Measurements from ENCODE around the gene MATN1. TPM values are rescaled to one million over a fixed set of nuclear protein-coding genes. Genes with fewer than 3 reads are reported as not detected.

MATN1 gene
- total and polyA plus RNA-seq, 5 donors from 2014 or later = 1.9 TPM; not detected in 4

GRCh38 chr1:30742300-30742962 lies 19.0 kb upstream of the MATN1 start:
- Mint-ChIP-seq H3K27ac (peak overlapping the region; percentile 82 to 97 (median 95)), H3K27me3 (peaks cover 5% of the 10 kb centered on the region), H3K4me1 (peaks cover 7 to 92% (median 60%) of the 10 kb centered on the region in 4 donors), H3K9me3 (no peaks in the 10 kb centered on the region), H3K4me3 (peak overlapping the region; percentile 21 to 99 (median 60)), H3K36me3 (peaks cover 50% of the 10 kb centered on the region)
- H3K4me3 ChIP-seq (ENCODE audit: low read depth, low read length) = peak overlapping the region; percentile 29
- no peak for DNase-seq
- H3K9me3 ChIP-seq (ENCODE audit: control insufficient read depth in 2 of 2, low read length in 2 of 2) = no peaks in the 10 kb centered on the region
- H3K27me3 ChIP-seq (ENCODE audit: control insufficient read depth, insufficient read depth, low read length) = no peaks in the 10 kb centered on the region
- peaks cover 56% of the 10 kb centered on the region for H3K36me3 ChIP-seq (ENCODE audit: control insufficient read depth, insufficient read depth, low read length)
- H3K4me1 ChIP-seq (ENCODE audit: control insufficient read depth, insufficient read depth, low read length, poor library complexity, severe bottlenecking) = peaks cover 81% of the 10 kb centered on the region
- peak overlapping the region; percentile 94 for H3K27ac ChIP-seq (ENCODE audit: insufficient read depth, low read length, poor library complexity, severe bottlenecking)
- ATAC-seq (ENCODE audit: low read depth in 2 of 2) = no peak

- peaks cover 58% of the 10 kb centered on the region for H3K36me3 ChIP-seq (ENCODE audit: control insufficient read depth, insufficient read depth, low read length)
- peaks cover 70% of the 10 kb centered on the region for H3K4me1 ChIP-seq (ENCODE audit: control insufficient read depth, insufficient read depth, low read length, poor library complexity, severe bottlenecking)
- H3K36me3 Mint-ChIP-seq = peaks cover 50% of the 10 kb centered on the region
- H3K27ac ChIP-seq (ENCODE audit: insufficient read depth, low read length, poor library complexity, severe bottlenecking) = peak overlapping the region; percentile 94
- H3K9me3 ChIP-seq (ENCODE audit: control insufficient read depth in 2 of 2, low read length in 2 of 2) = no peaks in the 10 kb centered on the region
- H3K27me3 ChIP-seq (ENCODE audit: control insufficient read depth, insufficient read depth, low read length) = no peaks in the 10 kb centered on the region
- peaks cover 5% of the 10 kb centered on the region for H3K27me3 Mint-ChIP-seq
- peaks cover 7 to 84% (median 50%) of the 10 kb centered on the region in 4 donors for H3K4me1 Mint-ChIP-seq
- H3K4me3 Mint-ChIP-seq = peak overlapping the region in 3 of 4 donors; percentile 53 to 57 (median 55)
- no peak for ATAC-seq (ENCODE audit: low read depth in 2 of 2)
- peak overlapping the region; percentile 95 to 98 (median 97) for H3K27ac Mint-ChIP-seq
- no peak overlapping the region for H3K4me3 ChIP-seq (ENCODE audit: low read depth, low read length)
- no peaks in the 10 kb centered on the region for H3K9me3 Mint-ChIP-seq
- no peak for DNase-seq
Observed at GRCh38 chr1:30741239-30741894, 18.0 kb upstream of the MATN1 start.

GRCh38 chr1:30740251-30741238 lies 17.2 kb upstream of the MATN1 start:
- peak overlapping the region in 3 of 4 donors; percentile 28 to 48 (median 38) for H3K4me3 Mint-ChIP-seq
- DNase-seq = no peak
- H3K9me3 Mint-ChIP-seq = peaks cover 0 to 2% (median 0%) of the 10 kb centered on the region in 7 donors
- ATAC-seq (ENCODE audit: low read depth in 2 of 2) = no peak
- peak overlapping the region; percentile 95 to 98 (median 97) for H3K27ac Mint-ChIP-seq
- H3K4me1 ChIP-seq (ENCODE audit: control insufficient read depth, insufficient read depth, low read length, poor library complexity, severe bottlenecking) = peaks cover 62% of the 10 kb centered on the region
- peaks cover 66% of the 10 kb centered on the region for H3K36me3 ChIP-seq (ENCODE audit: control insufficient read depth, insufficient read depth, low read length)
- peaks cover 57% of the 10 kb centered on the region for H3K36me3 Mint-ChIP-seq
- H3K27me3 Mint-ChIP-seq = peaks cover 5% of the 10 kb centered on the region
- peaks cover 7 to 79% (median 45%) of the 10 kb centered on the region in 4 donors for H3K4me1 Mint-ChIP-seq
- no peaks in the 10 kb centered on the region for H3K27me3 ChIP-seq (ENCODE audit: control insufficient read depth, insufficient read depth, low read length)
- H3K27ac ChIP-seq (ENCODE audit: insufficient read depth, low read length, poor library complexity, severe bottlenecking) = peak overlapping the region; percentile 94
- no peak overlapping the region for H3K4me3 ChIP-seq (ENCODE audit: low read depth, low read length)
- no peaks in the 10 kb centered on the region for H3K9me3 ChIP-seq (ENCODE audit: control insufficient read depth in 2 of 2, low read length in 2 of 2)

DNA sequence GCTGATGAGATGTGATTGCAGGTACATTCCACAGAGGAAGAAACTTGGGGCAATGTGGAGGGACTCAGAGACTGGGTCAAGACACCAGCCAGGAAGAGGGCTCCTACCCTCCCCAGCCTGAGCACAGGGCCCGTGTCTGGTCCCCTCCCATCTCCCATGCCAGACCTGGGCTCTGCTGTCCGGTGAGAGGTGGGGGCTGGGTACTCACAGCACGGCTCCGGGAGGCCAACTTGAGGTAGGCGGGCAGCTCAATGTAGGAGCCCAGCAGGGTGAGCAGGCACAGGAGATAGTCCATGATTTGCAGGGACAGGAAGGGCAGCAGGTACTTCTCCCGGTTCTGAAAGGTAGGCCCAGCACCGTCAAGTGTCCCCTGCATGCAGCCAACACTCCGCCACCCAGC lies 16.2 kb upstream of the MATN1 start:
- Mint-ChIP-seq H3K27ac (peak overlapping the region; percentile 76 to 97 (median 89)), H3K9me3 (peaks cover 0 to 2% (median 0%) of the 10 kb centered on the region in 7 donors), H3K27me3 (peaks cover 5% of the 10 kb centered on the region), H3K4me3 (no peak overlapping the region), H3K4me1 (peaks cover 7 to 72% (median 38%) of the 10 kb centered on the region in 4 donors), H3K36me3 (peaks cover 66% of the 10 kb centered on the region)
- H3K27me3 ChIP-seq (ENCODE audit: control insufficient read depth, insufficient read depth, low read length) = no peaks in the 10 kb centered on the region
- H3K4me1 ChIP-seq (ENCODE audit: control insufficient read depth, insufficient read depth, low read length, poor library complexity, severe bottlenecking) = peaks cover 52% of the 10 kb centered on the region
- no peak overlapping the region for H3K4me3 ChIP-seq (ENCODE audit: low read depth, low read length)
- H3K27ac ChIP-seq (ENCODE audit: insufficient read depth, low read length, poor library complexity, severe bottlenecking) = peak overlapping the region; percentile 94
- no peaks in the 10 kb centered on the region for H3K9me3 ChIP-seq (ENCODE audit: control insufficient read depth in 2 of 2, low read length in 2 of 2)
- no peak for DNase-seq
- no peak for ATAC-seq (ENCODE audit: low read depth in 2 of 2)
- peaks cover 76% of the 10 kb centered on the region for H3K36me3 ChIP-seq (ENCODE audit: control insufficient read depth, insufficient read depth, low read length)

- Mint-ChIP-seq H3K9me3 (peaks cover 0 to 2% (median 0%) of the 10 kb centered on the region in 7 donors), H3K4me3 (peak overlapping the region in 1 of 4 donors; percentile 31), H3K36me3 (peaks cover 71% of the 10 kb centered on the region), H3K4me1 (peaks cover 7 to 65% (median 32%) of the 10 kb centered on the region in 4 donors), H3K27ac (peak overlapping the region; percentile 89 to 97 (median 93)), H3K27me3 (peaks cover 5% of the 10 kb centered on the region)
- Histone ChIP-seq H3K36me3 (ENCODE audit: control insufficient read depth, insufficient read depth, low read length) (peaks cover 82% of the 10 kb centered on the region), H3K27ac (ENCODE audit: insufficient read depth, low read length, poor library complexity, severe bottlenecking) (peak overlapping the region; percentile 94), H3K9me3 (ENCODE audit: control insufficient read depth in 2 of 2, low read length in 2 of 2) (no peaks in the 10 kb centered on the region), H3K4me1 (ENCODE audit: control insufficient read depth, insufficient read depth, low read length, poor library complexity, severe bottlenecking) (peaks cover 46% of the 10 kb centered on the region), H3K4me3 (ENCODE audit: low read depth, low read length) (no peak overlapping the region), H3K27me3 (ENCODE audit: control insufficient read depth, insufficient read depth, low read length) (no peaks in the 10 kb centered on the region)
- DNase-seq (no peak), ATAC-seq (ENCODE audit: low read depth in 2 of 2) (no peak)
Observed at GRCh38 chr1:30738715-30739559, 15.6 kb upstream of the MATN1 start.

- peak overlapping the region; percentile 94 for H3K27ac ChIP-seq (ENCODE audit: insufficient read depth, low read length, poor library complexity, severe bottlenecking)
- peak overlapping the region; percentile 87 to 97 (median 93) for H3K27ac Mint-ChIP-seq
- peaks cover 0 to 2% (median 0%) of the 10 kb centered on the region in 7 donors for H3K9me3 Mint-ChIP-seq
- no peaks in the 10 kb centered on the region for H3K9me3 ChIP-seq (ENCODE audit: control insufficient read depth in 2 of 2, low read length in 2 of 2)
- no peak overlapping the region for H3K4me3 ChIP-seq (ENCODE audit: low read depth, low read length)
- H3K36me3 ChIP-seq (ENCODE audit: control insufficient read depth, insufficient read depth, low read length) = peaks cover 90% of the 10 kb centered on the region
- peak overlapping the region in 1 of 4 donors; percentile 31 for H3K4me3 Mint-ChIP-seq
- H3K36me3 Mint-ChIP-seq = peaks cover 69% of the 10 kb centered on the region
- H3K27me3 Mint-ChIP-seq = no peaks in the 10 kb centered on the region
- no peaks in the 10 kb centered on the region for H3K27me3 ChIP-seq (ENCODE audit: control insufficient read depth, insufficient read depth, low read length)
- no peak for DNase-seq
- H3K4me1 ChIP-seq (ENCODE audit: control insufficient read depth, insufficient read depth, low read length, poor library complexity, severe bottlenecking) = peaks cover 38% of the 10 kb centered on the region
- ATAC-seq (ENCODE audit: low read depth in 2 of 2) = no peak
- H3K4me1 Mint-ChIP-seq = peaks cover 0 to 58% (median 25%) of the 10 kb centered on the region in 4 donors
Observed at GRCh38 chr1:30738040-30738714, 14.8 kb upstream of the MATN1 start.
